ENCODE measurements around the gene RTN4R.

- TF ChIP-seq, protein P1, sequence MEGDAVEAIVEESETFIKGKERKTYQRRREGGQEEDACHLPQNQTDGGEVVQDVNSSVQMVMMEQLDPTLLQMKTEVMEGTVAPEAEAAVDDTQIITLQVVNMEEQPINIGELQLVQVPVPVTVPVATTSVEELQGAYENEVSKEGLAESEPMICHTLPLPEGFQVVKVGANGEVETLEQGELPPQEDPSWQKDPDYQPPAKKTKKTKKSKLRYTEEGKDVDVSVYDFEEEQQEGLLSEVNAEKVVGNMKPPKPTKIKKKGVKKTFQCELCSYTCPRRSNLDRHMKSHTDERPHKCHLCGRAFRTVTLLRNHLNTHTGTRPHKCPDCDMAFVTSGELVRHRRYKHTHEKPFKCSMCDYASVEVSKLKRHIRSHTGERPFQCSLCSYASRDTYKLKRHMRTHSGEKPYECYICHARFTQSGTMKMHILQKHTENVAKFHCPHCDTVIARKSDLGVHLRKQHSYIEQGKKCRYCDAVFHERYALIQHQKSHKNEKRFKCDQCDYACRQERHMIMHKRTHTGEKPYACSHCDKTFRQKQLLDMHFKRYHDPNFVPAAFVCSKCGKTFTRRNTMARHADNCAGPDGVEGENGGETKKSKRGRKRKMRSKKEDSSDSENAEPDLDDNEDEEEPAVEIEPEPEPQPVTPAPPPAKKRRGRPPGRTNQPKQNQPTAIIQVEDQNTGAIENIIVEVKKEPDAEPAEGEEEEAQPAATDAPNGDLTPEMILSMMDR (IDR thresholded peaks at IDR 0.05; ENCODE audit: insufficient read depth, low read depth, low read length), result no peak
- TF ChIP-seq EZH2 (IDR thresholded peaks at IDR 0.05; ENCODE audit: insufficient read depth, low read length), result no peak
Measured at GRCh38 chr22:20240900-20241299, 27.2 kb downstream of the RTN4R start.
